B cell (primary cell): Measurements from ENCODE around the gene PHIP. TPM values are rescaled to one million over a fixed set of nuclear protein-coding genes. Genes with fewer than 3 reads are reported as not detected.

Source experiments
- ATAC-seq: fragments of 200-7000 bp; cut with Tn5 transposase; one replicate; pipeline ENCODE4 v1.10.0; 2021; ENCODE audit warnings: low read depth, mild to moderate bottlenecking, moderate number of reproducible peaks, moderate library complexity
- CTCF ChIA-PET: fragments of 350-600 bp; sonication (Branson Sonifier 250); formaldehyde crosslinking; loops from one replicate; lab custom pipeline; 2021; ENCODE audit warnings: antibody characterized with exemption, inconsistent platforms; lab: Charles Lee
- POLR2A ChIA-PET: fragments of 350-600 bp; sonication (Branson Sonifier 250); formaldehyde crosslinking; loops from one replicate; lab custom pipeline; 2021; ENCODE audit warnings: antibody characterized with exemption; lab: Charles Lee
- DNase-seq: peaks from one replicate; pipeline ENCODE4 v3.0.0; 2013
- H2AFZ ChIP-seq: 2 replicates; pipeline ENCODE4 v1.6.1; 2012; ENCODE audit warnings: mild to moderate bottlenecking, low read depth, low read length; ENCODE audit not compliant: insufficient read depth, poor library complexity, severe bottlenecking
- H3K27ac ChIP-seq, 2 donors: 1 replicate in 1 of 2; 2 replicates in 1 of 2; pipeline ENCODE4 v1.5.1; 2012 to 2013; ENCODE audit warnings: low read length in 2 of 2, mild to moderate bottlenecking in 2 of 2, moderate library complexity in 1 of 2
- H3K27me3 ChIP-seq, 4 experiments: fragments of 200-600 bp in 1 of 4; sonication (generic) in 1 of 4; replicated peaks in 1 of 4; 1 replicate in 2 of 4; 2 replicates in 2 of 4; pipeline versions ENCODE4 v1.6.1 to v1.7.0; 2013 to 2016; ENCODE audit warnings: low read length in 3 of 4, mild to moderate bottlenecking in 2 of 4, mixed read lengths in 1 of 4, moderate library complexity in 1 of 4; ENCODE audit not compliant: insufficient read depth in 4 of 4, control insufficient read depth in 3 of 4; ENCODE audit errors: control extremely low read depth in 1 of 4
- H3K36me3 ChIP-seq, 2 experiments: replicated peaks in 1 of 2; 1 replicate in 1 of 2; 2 replicates in 1 of 2; pipeline versions ENCODE4 v1.6.1 to v1.7.1; 2013; ENCODE audit warnings: low read length in 1 of 2; ENCODE audit not compliant: insufficient read depth in 2 of 2, control insufficient read depth in 1 of 2; ENCODE audit errors: control extremely low read depth in 1 of 2, extremely low read depth in 1 of 2
- H3K4me1 ChIP-seq, 2 donors: fragments of 200-600 bp in 1 of 2; sonication (generic) in 1 of 2; 1 replicate in 1 of 2; 2 replicates in 1 of 2; pipeline versions ENCODE4 v1.5.1 to v1.6.1; 2013 to 2017; ENCODE audit warnings: low read length in 2 of 2; ENCODE audit not compliant: control insufficient read depth in 2 of 2, insufficient read depth in 2 of 2
- H3K4me2 ChIP-seq: replicated peaks from 2 replicates; pipeline ENCODE3; 2012; ENCODE audit warnings: mild to moderate bottlenecking, low read depth, low read length; ENCODE audit not compliant: poor library complexity, severe bottlenecking
- H3K4me3 ChIP-seq, 5 experiments: fragments of 200-600 bp in 1 of 5; sonication (generic) in 1 of 5; 1 replicate in 3 of 5; 2 replicates in 2 of 5; pipeline versions ENCODE4 v1.5.1 to v1.7.0; 2011 to 2016; ENCODE audit warnings: low read length in 4 of 5, mild to moderate bottlenecking in 4 of 5, low read depth in 2 of 5, control low read depth in 1 of 5, moderate library complexity in 1 of 5; ENCODE audit not compliant: insufficient read depth in 1 of 5; ENCODE audit errors: control extremely low read depth in 1 of 5, extremely low read depth in 1 of 5
- H3K79me2 ChIP-seq: fragments of 200-600 bp; sonication (generic); one replicate; pipeline ENCODE4 v1.6.0; 2016; ENCODE audit warnings: low read length; ENCODE audit not compliant: control insufficient read depth, insufficient read depth
- H3K9ac ChIP-seq: fragments of 200-600 bp; sonication (generic); 2 replicates; pipeline ENCODE4 v1.6.1; 2017; ENCODE audit warnings: mild to moderate bottlenecking, low read length, moderate library complexity
- H3K9me3 ChIP-seq, 3 donors: one replicate each; pipeline versions ENCODE4 v1.6.1 to v1.7.1; 2013; ENCODE audit warnings: low read length in 2 of 3; ENCODE audit not compliant: control insufficient read depth in 2 of 3, insufficient read depth in 1 of 3; ENCODE audit errors: control extremely low read depth in 1 of 3
- H4K20me1 ChIP-seq: 2 replicates; pipeline ENCODE4 v1.6.0; 2012; ENCODE audit warnings: mild to moderate bottlenecking, low read length; ENCODE audit not compliant: insufficient read depth, control insufficient read depth, poor library complexity, severe bottlenecking
- H3K27ac Mint-ChIP-seq: one replicate; pipeline ENCODE4 v1.8.0; 2021; ENCODE audit warnings: mixed read lengths
- H3K27me3 Mint-ChIP-seq: one replicate; pipeline ENCODE4 v1.8.0; 2021; ENCODE audit warnings: mixed read lengths
- H3K4me1 Mint-ChIP-seq: one replicate; pipeline ENCODE4 v1.8.0; 2021; ENCODE audit warnings: mixed read lengths
- H3K4me3 Mint-ChIP-seq: one replicate; pipeline ENCODE4 v1.8.0; 2021; ENCODE audit warnings: mixed read lengths
- H3K9me3 Mint-ChIP-seq: one replicate; pipeline ENCODE4 v1.8.0; 2022; ENCODE audit warnings: mixed read lengths; ENCODE audit not compliant: insufficient read depth
- EZH2 ChIP-seq: IDR thresholded peaks from 2 replicates; pipeline ENCODE4 v1.6.1; 2012; ENCODE audit warnings: borderline replicate concordance, low read depth, mild to moderate bottlenecking, moderate library complexity, low read length; ENCODE audit not compliant: insufficient read depth, poor library complexity, severe bottlenecking
- WGBS: methylation state at CpG from one replicate; pipeline ENCODE4 v1.1.5; 2013; ENCODE audit warnings: missing lambda C conversion rate; ENCODE audit not compliant: insufficient coverage; 5-methylcytosine and 5-hydroxymethylcytosine counted together
- intact Hi-C: fragments of 100-400 bp; cut with micrococcal nuclease; formaldehyde crosslinking; loops from one replicate; pipeline ENCODE4 v1.10.0; 2022
- polyA plus RNA-seq: library from polyadenylated mRNA; depleted of rRNA; stranded (reverse); fragments of >200 nt; gene quantifications from 2 replicates; pipeline ENCODE4 v1.2.3, GENCODE V29; 2012
- total RNA-seq, 2 donors: library from RNA; stranded (reverse); fragments of 120-200 nt in 1 of 2; gene quantifications; 1 replicate in 1 of 2; 2 replicates in 1 of 2; pipeline versions ENCODE4 v1.2.3 to v1.2.4, GENCODE V29; 2013 to 2022
- TF ChIP-seq, protein P1 (sequence below): fragments of 200-600 bp; IDR thresholded peaks from one replicate; pipeline ENCODE4 v1.8.0; 2022; ENCODE audit warnings: antibody characterized with exemption, mild to moderate bottlenecking

PHIP gene
- total and polyA plus RNA-seq, 2 donors (not counting 1 experiment from before 2014, with no cell fraction given), result 7.4 to 52.7 TPM

DNA sequence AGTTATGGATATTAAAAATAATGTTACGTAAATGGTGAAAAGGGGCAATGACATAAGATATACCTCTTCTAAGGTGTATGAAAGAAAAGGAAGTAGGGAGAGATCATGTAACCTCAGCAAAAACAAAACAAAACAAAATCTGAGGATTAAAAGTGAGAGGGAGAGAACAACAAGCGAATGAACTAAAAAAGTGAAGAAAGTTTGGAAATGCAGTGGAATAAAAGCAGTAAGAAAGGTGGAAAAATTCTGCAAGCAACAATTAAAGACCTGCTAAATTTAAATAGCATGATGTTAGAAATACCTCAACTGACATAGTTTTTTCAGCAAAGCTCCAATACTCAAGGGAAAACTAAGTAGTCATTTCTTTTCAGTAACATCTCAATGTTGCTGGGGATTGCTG, 48.0 kb downstream of the PHIP start:
- no CpG with 5 or more reads among the region's 2 CpGs for WGBS
- H4K20me1 ChIP-seq, result peaks cover 27% of the 10 kb centered on the region
- no peak overlapping the region for H3K4me3 Mint-ChIP-seq
- H2AFZ ChIP-seq, result no peak overlapping the region
- H3K4me1 Mint-ChIP-seq, result peaks cover 11% of the 10 kb centered on the region
- H3K4me3 ChIP-seq, result no peak overlapping the region
- no peaks in the 10 kb centered on the region for H3K9me3 ChIP-seq
- H3K4me2 ChIP-seq, result no peak overlapping the region
- peaks cover 11 to 36% of the 10 kb centered on the region in 2 experiments for H3K36me3 ChIP-seq
- ChIA-PET POLR2A (no interaction called here), CTCF (no interaction called here)
- peaks cover 7% of the 10 kb centered on the region for H3K79me2 ChIP-seq
- H3K4me1 ChIP-seq, result no peaks in the 10 kb centered on the region
- no peak overlapping the region for H3K27ac Mint-ChIP-seq
- H3K27me3 Mint-ChIP-seq, result no peaks in the 10 kb centered on the region
- TF ChIP-seq, protein P1, sequence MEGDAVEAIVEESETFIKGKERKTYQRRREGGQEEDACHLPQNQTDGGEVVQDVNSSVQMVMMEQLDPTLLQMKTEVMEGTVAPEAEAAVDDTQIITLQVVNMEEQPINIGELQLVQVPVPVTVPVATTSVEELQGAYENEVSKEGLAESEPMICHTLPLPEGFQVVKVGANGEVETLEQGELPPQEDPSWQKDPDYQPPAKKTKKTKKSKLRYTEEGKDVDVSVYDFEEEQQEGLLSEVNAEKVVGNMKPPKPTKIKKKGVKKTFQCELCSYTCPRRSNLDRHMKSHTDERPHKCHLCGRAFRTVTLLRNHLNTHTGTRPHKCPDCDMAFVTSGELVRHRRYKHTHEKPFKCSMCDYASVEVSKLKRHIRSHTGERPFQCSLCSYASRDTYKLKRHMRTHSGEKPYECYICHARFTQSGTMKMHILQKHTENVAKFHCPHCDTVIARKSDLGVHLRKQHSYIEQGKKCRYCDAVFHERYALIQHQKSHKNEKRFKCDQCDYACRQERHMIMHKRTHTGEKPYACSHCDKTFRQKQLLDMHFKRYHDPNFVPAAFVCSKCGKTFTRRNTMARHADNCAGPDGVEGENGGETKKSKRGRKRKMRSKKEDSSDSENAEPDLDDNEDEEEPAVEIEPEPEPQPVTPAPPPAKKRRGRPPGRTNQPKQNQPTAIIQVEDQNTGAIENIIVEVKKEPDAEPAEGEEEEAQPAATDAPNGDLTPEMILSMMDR, result no peak
- TF ChIP-seq EZH2, result no peak
- intact Hi-C loops, result no loop called here
- H3K9ac ChIP-seq, result no peak overlapping the region
- no peak overlapping the region for H3K27ac ChIP-seq
- no peak for ATAC-seq
- DNase-seq, result no peak
- no peaks in the 10 kb centered on the region for H3K27me3 ChIP-seq
- H3K9me3 Mint-ChIP-seq, result no peaks in the 10 kb centered on the region

DNA sequence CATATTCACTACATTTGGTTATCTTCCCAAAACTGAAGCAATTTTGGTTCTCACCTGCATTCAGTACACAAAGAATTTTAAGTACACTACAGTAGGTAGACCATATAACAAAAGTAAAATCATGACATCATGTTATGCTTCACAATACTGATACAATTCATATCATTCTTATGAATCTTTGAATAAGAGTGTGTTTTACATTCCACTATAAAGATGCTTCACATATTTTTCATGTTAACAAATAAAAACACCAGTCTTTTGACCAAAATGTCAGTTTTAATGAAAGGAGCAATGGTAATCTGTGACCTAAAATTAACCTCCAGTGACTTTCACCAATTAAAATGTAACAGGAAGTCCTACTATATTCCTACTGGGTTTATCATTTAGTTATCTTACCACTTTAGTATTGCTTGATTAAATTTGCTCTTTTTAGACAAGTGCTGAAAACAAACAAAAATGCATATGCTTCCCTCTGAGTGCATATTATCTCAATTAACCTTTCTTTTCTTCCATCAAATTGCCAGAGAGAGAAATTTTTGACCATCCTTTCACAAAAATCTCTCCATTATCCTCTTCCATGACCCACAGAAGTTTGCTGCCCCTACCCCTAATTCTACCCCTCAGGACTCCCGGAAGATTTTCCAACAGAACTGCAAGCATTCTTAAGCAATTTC, 49.3 kb downstream of the PHIP start:
- no CpG with 5 or more reads among the region's 1 CpG for WGBS
- peaks cover 10% of the 10 kb centered on the region for H3K4me1 Mint-ChIP-seq
- peak overlapping the region; percentile 10 for H3K27ac Mint-ChIP-seq
- TF ChIP-seq, protein P1, result no peak
- TF ChIP-seq EZH2, result no peak
- POLR2A ChIA-PET, result no interaction called here
- no peaks in the 10 kb centered on the region for H3K9me3 ChIP-seq
- H3K9me3 Mint-ChIP-seq, result no peaks in the 10 kb centered on the region
- intact Hi-C loops, result loop anchor here (10.0 kb wide), 1 partner anchor 46 kb away; the partner anchor contains the start of gene PHIP
- H3K4me3 Mint-ChIP-seq, result no peak overlapping the region
- no peak overlapping the region for H3K4me3 ChIP-seq
- peaks cover 10 to 39% of the 10 kb centered on the region in 2 experiments for H3K36me3 ChIP-seq
- no peak for DNase-seq
- H2AFZ ChIP-seq, result no peak overlapping the region
- no peaks in the 10 kb centered on the region for H3K4me1 ChIP-seq
- no peak for ATAC-seq
- peaks cover 27% of the 10 kb centered on the region for H4K20me1 ChIP-seq
- H3K27me3 Mint-ChIP-seq, result no peaks in the 10 kb centered on the region
- H3K9ac ChIP-seq, result no peak overlapping the region
- CTCF ChIA-PET, result no interaction called here
- H3K27me3 ChIP-seq, result no peaks in the 10 kb centered on the region
- no peak overlapping the region for H3K27ac ChIP-seq
- peaks cover 5% of the 10 kb centered on the region for H3K79me2 ChIP-seq
- H3K4me2 ChIP-seq, result no peak overlapping the region
